NCI-H1417 treated with DMSO at 0.1 percent for 48 hours (cell line): Measurements from ENCODE around the gene HTR4.
"Not testable (repeated sequence)": the region's sequence is repeated elsewhere in the genome, so short reads cannot be mapped to it uniquely, and the experiment has no call there.

Experiments
- DNase-seq: peaks from one replicate; lab custom pipeline; 2025; lab: John Stamatoyannopoulos, UW

The HTR4 gene, protein sequence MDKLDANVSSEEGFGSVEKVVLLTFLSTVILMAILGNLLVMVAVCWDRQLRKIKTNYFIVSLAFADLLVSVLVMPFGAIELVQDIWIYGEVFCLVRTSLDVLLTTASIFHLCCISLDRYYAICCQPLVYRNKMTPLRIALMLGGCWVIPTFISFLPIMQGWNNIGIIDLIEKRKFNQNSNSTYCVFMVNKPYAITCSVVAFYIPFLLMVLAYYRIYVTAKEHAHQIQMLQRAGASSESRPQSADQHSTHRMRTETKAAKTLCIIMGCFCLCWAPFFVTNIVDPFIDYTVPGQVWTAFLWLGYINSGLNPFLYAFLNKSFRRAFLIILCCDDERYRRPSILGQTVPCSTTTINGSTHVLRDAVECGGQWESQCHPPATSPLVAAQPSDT

DNA sequence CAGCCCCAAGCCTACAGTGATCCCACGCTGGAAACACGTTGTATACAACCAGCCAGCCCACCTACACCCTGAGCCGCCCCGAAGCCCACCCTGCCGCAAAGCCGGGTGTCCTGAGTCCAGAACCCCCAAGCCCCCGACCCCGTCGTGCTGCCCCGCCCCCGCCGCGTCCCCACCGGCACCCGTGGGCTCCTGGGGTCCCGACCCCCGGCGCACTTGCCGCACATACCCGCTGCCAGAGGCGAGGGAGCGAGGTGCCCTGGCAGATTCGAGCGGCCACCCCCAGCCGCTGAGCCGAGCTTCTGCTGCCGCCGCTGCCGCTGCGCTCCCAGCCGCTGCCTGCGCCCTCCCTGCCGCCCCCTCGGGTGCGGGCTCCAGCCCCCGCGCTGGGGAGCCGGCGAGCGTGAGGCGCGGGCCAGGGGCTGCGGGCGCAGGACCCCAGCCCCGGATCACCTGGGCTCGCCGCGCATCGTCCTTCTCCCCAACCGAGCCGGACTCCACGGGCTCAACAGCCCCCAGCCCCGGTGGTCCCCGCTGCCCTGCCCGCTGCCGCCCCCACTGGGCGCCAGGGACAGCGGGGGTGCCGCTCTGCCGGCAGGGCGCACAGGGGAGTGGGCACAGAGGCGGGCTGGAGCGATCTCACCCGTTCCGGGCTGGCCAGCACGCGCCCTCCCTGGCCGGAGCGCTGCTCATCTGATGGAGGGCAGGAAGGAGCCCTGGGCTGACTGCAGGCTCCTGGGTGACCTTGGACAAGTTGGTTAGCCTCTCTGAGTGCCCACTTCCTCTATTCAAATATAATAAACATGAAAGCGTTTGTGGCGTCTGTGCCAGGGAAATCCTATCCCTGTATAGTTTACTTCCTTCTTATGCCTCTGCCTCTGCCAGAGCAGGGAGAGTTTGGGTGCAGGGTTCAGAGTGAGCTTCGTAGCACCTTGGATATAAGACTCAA lies at the start of gene HTR4:
TSS of gene HTR4 (minus strand) at position 692 of the 946 bp plus-strand sequence. CDS start 17,513 bp downstream, outside the sequence.
- no peak for DNase-seq

DNA sequence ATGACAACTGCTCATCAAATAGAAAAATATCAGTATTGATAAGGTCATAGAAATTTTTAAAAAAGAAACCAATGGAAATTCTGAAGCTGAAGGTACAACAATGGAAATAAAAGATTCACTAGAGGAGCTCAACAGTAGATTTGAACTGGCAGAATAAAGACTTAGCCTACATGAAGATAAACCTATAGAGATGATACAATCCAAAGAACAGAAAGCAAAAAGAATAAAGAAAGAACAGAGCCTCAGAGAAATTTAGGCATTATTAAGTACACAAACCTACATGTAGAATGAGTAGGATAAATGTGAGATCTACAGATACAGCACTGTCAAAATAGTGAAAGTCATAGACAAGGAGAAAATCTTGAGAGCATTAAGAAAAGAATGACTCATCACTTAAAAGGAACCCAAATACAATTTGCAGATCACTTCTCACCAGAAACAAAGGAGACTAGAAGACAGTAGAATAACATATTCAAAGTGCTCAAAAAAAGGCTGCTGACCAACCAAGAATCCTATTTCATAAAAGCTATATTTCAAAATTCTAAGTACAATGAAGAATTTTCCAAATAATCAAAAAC lies 47.8 kb upstream of the HTR4 start:
- DNase-seq, result no peak

DNA sequence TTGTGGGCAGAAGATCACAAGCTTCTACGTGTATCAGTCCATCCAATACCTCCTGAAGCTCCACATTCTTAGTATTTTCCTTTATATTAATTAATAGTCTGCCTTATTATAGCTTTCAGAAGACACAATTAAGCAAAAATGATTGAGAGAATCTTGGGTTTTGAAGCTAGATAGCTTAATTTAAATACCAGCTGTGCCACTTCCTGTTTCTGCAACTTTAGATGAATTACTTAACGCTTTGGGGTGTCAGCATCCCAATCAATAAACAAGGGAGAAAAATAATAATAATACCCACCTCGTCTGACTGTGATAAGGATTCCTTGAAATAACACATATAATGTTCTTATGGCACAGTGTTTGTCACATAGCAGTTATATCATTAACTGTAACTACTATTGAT lies 44.7 kb upstream of the HTR4 start:
- DNase-seq, result no peak

DNA sequence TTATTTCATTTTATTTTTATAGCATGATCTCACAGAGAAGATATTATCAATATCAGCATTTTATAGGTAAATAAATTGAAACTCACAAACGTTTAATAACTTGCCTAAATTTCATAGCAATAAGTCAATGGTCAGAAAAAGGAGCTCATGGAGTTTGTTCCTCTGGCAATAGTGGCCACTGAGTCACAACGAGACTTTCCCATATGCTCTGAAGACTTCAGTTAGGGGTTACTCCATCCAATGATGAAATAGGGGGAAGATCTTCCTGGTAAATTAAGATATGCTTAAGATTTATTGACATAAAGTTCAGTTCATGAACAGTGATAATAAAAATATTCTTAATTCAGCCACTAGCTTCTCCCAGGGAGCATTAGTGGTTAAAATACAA lies 43.5 kb upstream of the HTR4 start:
- DNase-seq, result no peak

DNA sequence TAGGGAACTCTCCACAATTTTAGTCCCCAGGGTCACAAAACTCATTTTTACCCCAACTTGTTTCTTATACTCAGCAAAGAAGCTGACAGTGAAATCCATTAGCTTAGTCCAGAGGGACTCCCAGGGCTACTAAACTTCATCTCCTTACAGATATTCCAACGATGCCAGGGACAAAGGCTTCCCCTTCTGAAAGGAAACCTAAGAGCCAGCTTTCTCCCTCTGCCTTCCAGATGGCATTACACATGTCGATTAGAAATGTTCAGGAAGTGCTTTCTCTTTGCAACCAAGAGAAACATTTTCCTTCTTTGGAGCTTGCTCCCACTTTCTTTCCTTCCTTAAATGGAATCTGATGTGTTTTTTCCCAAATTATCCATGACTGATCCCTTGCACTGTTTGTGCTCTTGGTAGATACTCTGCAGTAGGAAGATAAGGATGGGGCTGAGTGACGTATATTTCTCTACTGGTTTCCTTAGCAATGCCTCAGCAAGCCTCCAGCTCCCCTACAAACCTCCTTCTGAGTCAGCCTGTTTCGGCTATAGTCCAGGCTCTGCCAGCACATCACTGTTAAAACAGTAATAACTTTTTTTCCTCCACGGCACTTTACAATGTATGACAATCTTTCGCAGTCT lies 43.0 kb upstream of the HTR4 start:
- DNase-seq, result no peak

DNA sequence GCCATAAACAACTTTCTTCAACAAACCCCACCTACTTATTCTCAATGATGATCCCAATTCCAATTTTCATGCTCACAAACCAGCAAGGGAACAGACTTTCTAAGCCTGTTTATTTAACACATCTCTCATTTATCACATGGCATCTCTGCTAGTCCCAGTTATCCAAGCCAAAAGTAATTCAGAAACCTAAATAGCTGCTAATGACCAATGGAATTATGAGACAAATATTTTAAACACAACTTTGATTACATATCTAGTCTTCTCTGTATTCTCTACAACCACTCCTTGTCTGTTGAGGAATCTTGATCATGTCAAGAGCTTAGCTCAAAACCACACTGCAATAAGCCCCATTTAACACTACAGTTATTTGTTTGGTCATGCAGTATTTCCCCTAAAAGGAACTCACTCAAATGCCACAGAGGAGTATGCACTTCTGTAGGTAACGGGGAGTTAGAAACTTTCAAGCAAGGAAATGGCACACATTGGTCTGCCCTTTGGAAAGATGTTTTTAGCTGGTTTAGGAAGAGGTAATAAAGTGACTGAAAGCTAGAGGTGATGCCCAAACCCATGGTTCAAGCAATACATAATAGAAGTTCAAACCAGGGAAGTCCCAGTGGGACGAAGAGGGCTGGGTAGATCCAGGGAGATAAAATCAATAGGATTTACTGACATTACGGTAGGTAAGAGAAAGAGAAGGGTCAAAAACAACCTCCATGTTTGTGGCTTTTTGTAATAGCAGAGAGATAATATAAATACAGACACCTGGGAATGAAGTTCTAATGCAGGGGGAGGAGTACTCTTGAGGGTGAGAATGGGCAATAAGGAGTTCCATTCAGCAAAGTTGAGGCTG lies 42.1 kb upstream of the HTR4 start:
- DNase-seq, result no peak

DNA sequence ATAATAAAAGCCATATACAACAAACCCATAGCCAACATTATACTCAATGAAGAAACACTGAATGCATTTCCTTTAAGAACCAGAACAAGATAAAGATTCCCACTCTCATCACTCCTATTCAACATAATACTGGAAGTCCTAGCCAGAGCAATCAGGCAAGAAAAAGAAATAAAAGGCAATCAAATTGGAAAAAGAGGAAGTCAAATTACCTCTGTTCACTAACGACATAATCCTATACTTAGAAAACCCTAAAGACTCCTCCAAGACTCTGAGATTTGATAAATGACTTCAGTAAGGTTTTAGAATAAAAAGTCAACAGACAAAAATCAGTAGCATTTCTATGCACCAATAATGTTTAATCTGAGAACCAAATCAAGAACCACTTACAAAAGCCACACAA lies 36.6 kb upstream of the HTR4 start:
- DNase-seq, result no peak

DNA sequence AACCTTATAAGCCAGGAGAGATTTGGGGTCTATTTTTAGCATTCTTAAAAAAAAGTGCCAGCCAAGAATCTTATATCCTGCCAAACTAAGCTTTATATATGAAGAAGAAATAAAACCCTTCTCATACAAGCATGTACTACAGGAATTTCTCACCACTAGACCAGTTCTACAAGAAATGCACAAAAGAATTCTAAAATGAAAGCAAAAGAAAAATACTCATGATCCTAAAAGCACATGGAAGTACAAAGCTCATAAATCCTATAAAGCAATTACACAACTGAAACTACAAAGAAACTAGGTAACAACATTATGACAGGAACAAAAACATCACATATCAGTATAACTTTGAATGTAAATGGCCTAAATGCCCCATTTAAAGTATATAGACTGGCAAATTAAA lies 34.5 kb upstream of the HTR4 start:
- no peak for DNase-seq

DNA sequence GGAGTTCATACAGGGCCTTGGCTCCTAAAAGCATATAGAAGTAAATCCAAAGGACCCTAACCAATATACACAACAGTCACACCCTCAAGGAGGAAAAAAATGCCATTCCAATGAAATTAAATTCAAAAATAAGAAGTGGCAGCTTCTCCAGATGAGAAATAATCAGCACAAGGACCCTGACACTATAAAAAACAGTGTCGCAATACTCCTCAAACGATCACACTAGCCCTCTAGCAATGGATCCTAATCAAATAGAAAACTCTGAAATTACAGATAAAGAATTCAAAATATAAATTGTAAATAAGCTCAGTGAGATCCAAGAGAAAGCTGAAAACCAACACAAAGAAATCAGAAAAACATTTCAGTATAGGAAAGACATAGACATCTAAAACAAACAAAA lies 33.5 kb upstream of the HTR4 start:
- DNase-seq, result no peak

DNA sequence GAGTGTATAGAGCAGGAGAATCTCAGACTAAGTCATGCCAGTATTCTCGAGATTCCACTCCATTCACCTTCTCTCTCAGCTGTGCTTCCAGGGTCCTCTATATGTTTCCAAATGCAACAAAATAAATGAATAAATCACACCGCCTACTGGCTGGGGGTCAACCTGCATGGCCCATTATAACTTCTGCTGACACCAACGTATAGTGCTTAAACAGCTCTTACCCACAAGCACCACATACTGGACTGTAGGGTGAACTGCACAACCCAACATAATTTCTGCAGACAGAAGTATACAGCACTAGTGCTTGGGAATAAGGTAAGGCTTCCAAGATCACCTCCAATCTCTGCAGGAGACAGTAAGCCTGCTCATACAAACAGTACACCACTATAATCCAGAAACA lies 33.1 kb upstream of the HTR4 start:
- DNase-seq, result no peak

DNA sequence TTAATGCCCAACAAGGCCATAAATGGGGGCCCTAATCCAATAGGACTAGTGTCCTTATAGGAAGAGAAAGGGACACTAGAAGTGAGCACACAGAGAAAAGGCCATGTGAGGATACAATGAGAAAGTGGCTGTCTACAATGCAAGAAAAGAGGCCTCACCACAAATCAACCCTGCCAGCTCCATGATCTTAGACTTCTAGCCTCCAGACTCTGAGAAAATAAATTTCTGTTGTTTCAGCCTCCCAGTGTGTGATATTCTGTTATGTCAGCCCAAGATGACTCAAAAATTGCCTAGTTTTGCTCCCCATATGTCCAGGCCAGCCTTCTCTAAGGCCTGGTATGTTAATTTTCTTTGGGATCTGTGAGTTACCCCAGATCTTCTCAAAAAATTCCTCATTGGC lies 32.3 kb upstream of the HTR4 start:
- DNase-seq, result no peak

DNA sequence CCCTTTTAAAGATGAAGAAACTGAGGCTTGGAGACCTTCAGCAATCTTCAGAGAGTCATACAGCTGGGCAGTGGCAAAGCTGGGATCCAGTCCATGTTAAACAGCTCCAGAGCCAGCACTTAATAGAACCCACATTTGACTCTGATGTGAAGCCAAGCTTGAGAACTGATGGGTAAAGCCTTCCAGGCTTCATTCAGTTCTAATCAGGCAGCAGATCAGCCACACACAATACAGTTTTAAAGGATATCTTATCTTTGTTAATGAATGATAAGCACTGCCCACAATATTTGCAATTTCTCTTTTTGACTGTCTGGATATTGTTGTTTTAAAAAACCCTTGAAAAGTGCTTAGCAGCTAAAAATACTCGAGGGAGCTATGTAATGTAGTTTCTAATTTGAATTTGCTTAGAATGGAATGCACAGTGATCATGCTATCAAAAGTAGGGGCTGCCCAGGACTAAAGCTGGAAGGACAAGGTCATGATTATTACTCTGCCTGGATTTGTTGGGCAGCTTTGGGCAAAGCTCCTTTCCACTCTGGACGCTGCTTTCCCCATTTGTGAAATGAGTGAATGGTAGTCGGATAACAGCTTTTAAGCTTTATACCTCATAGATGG lies 31.3 kb upstream of the HTR4 start:
- no peak for DNase-seq

DNA sequence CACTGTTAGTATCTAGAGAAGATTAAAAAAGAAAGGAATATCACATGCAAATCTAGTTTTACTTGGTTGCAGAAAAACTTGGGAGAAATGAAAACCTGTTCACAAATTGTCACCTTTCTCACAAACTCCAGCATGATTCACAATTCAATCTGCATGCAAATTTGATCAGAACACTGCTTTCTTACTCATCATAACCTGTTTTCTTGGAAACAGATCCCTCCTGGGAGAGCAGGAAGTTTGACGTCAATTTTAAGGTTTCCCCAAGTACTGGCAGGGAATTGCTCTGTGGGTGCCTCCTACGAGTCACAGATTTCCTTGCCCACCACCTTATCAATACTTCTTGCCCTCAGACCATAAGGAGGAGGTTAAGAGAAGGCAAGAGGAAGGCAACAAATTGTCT lies 30.2 kb upstream of the HTR4 start:
- DNase-seq, result no peak

DNA sequence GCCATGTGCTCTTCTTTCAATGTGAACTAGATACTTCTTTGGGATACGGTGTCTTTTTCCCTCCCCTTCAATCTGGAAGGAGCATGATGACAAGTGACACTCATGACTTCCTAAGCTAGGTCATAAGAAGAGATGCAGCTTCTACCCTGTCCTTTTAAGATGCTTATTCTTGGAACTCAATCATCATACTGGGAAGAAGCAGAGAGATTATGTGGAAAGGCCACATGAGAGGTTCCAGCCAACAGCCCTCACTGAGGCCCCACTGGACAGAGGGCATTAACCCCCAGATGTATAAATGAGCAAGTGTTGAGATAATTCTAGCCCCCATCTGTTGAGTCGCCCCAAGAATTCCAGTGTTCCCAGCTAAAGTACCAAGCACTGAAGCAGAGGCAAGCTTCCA lies 29.3 kb upstream of the HTR4 start:
- no peak for DNase-seq

DNA sequence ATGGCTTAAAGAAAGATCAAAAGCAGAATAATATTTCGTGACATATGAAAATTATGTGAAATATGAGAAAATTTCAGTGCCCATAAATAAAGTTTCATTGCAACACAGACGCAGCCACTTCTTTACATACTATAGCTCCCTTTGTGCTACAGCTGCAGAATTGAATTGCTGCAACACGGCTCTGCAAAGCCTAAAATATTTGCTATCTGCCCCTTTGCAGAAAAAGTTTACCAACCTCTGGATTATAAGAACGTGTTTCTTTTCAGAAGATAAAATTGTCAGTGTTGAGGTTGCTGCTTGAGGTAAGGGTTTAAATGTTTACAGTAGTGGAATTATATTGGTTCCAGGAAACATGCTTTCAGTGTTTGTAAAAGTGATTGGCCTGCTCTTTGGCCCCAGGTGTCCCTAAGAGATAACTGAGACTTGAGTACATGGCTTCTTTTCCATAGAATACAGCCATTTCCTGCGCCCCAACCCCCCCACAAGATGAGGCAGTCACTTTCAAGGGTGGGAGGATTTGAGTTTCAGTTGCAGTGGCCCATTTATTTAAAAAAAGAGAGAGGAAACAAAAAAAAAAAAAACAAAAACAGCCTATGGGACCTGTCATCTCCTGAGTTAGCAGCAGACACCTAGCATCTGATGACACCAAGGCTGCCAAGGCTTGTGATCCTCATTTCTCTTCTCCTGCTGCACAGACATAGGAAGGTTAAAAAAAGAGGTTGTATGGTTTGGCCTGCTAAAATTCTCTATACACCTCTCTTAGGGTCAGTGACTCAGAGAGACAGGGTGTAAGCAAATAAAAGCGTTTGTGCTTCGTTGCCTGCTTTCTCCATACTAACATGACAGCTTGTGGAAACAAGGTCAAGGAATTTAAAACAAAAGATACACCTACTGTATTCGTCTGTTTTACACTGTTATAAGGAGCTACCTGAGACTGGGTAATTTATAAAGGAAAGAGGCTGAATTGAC lies 28.0 kb upstream of the HTR4 start:
- DNase-seq, result no peak

DNA sequence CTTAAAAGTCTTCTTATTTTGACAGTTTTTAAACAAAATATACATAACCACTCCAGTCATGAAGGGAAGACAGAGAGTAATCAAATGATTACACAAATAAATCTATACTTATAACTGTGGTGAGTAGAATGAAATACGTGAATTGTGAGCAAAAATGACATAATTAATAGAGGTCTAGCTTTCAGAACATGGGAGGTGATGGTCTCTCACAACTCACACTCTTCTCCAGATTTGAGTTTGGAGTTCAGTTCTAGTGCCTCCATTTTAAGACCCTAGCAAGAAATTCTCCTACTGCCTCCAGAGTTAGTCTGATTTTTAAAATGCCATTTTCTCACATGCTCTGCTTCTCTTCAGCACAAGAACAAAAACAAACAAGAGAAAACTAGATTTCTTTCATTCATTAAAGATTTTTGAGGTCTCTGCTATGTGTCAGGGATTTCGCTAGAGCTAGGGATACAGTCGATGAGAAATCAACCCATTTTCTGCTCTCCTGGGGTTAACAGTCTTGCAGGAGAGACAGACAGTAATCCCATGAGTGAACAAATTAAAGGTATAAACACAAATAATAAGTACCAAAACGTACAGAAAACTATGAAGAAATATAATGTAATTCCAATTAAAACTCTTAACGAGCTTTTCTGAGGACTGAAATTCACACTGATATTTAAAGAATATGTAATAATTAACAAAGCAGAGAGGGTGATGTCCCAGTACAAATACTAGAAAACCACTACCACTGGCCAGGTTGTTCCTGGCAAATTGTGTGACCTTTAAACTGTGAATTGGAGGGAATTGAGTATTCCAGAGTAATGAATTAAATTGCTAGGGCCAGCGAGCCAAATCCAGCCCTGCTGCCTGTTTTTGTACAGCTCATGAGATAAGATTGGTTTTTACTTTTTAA lies 27.1 kb upstream of the HTR4 start:
- DNase-seq, result no peak

DNA sequence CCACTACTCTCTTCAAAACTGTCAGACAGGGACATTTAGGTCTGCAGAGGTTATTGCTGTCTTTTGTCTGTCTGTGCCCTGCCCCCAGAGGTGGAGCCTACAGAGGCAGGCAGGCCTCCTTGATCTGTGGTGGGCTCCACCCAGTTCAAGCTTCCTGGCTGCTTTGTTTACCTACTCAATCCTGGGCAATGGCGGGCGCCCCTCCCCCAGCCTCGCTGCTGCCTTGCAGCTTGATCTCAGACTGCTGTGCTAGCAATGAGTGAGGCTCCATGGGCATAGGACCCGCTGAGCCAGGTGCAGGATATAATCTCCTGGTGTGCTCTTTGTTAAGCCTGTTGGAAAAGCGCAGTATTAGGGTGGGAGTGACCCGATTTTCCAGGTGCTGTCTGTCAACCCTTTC lies 19.4 kb upstream of the HTR4 start:
- DNase-seq, result not testable (repeated sequence)

DNA sequence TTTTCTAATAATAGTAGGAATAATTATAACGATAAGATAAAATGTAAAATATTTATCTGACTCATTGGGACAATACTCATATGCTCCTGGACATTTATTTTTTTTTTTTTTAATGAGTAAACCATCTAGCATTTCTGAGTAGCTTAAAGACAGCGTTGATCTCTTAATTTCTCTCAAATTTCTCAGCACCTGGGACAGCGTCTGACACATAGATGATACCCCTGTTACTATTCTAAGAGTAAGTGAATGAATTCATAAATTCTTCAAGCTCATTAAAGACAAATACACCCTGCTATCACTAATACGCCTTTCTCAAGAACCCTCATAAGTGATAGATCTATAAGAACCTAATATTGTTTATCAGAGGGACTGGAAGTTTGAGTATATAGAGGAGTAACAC lies 12.0 kb upstream of the HTR4 start:
- DNase-seq, result no peak

DNA sequence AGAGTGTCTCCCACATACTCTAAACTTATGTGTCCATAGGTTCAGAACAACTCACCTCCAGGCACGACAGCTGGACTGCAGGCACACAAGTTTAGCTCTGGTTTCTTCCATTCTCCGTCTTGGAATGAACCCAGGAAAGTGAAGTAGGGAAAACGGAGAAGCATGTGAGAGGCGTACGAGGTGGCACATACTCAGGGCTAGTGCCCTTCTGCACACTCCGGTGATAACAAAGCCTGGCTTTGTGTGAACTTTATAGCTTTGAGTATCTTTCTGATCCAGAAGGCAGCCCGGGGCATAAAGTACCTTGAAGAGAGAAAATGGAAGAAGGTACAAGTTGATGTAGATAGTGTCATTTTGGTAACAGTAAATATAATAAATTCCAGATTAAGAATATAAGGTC lies 11.1 kb upstream of the HTR4 start:
- no peak for DNase-seq
